Endothelial cell of umbilical vein (primary cell): ENCODE measurements around the gene IL6ST. TPM values are rescaled to one million over a fixed set of nuclear protein-coding genes. Genes with fewer than 3 reads are reported as not detected.

ENCODE experiments used
- BruUV-seq: library from RNA; stranded (reverse); fragments of 400-500 nt; replicated peaks from 2 replicates; lab custom pipeline; 2021; lab: Mats Ljungman, UMichigan
- CTCF ChIA-PET: fragments of 300-600, 350-600 bp; sonication (Branson Sonifier 250); formaldehyde crosslinking; loops from one replicate; lab custom pipeline; 2021; ENCODE audit warnings: antibody characterized with exemption, inconsistent platforms; lab: Charles Lee
- POLR2A ChIA-PET: fragments of 300-600, 350-600 bp; sonication (Branson Sonifier 250); formaldehyde crosslinking; loops from one replicate; lab custom pipeline; 2021; ENCODE audit warnings: antibody characterized with exemption, inconsistent platforms; lab: Charles Lee
- DNase-seq: peaks from one replicate; pipeline ENCODE4 v3.0.0-alpha.2; 2011; ENCODE audit warnings: low read depth, low spot score
- FAIRE-seq: peaks from 2 replicates; lab custom pipeline; 2011; peaks lifted over from hg19 to GRCh38; lab: Jason Lieb, UNC
- H2AFZ ChIP-seq: 2 replicates; pipeline ENCODE4 v1.6.0; 2012; ENCODE audit warnings: low read depth, low read length, control low read depth, inconsistent platforms
- H3K27ac ChIP-seq: 2 replicates; pipeline ENCODE4 v1.5.1; 2011; ENCODE audit warnings: low read depth, mild to moderate bottlenecking, control low read depth, low read length, moderate library complexity; ENCODE audit not compliant: insufficient read depth
- H3K27me3 ChIP-seq, 2 experiments: 2 replicates each; pipeline versions ENCODE4 v1.6.0 to v1.6.1; 2011; ENCODE audit warnings: low read length in 2 of 2, mixed read lengths in 1 of 2; ENCODE audit not compliant: control insufficient read depth in 2 of 2, insufficient read depth in 2 of 2
- H3K36me3 ChIP-seq, 2 experiments: 2 replicates in 1 of 2; 3 replicates in 1 of 2; pipeline ENCODE4 v1.5.1; 2011; ENCODE audit warnings: low read length in 2 of 2, mild to moderate bottlenecking in 1 of 2, moderate library complexity in 1 of 2; ENCODE audit not compliant: control insufficient read depth in 2 of 2, insufficient read depth in 2 of 2; ENCODE audit errors: extremely low read depth in 1 of 2
- H3K4me1 ChIP-seq: 3 replicates; pipeline ENCODE4 v1.5.1; 2011; ENCODE audit warnings: mild to moderate bottlenecking, low read length; ENCODE audit not compliant: control insufficient read depth, insufficient read depth; ENCODE audit errors: extremely low read depth
- H3K4me2 ChIP-seq: 2 replicates; pipeline ENCODE4 v1.6.1; 2011; ENCODE audit warnings: low read length, control low read depth, mixed read lengths; ENCODE audit not compliant: insufficient read depth
- H3K4me3 ChIP-seq, 3 experiments: fragments of 200-600 bp in 1 of 3; sonication (generic), shearing (Covaris generic) in 1 of 3; replicated peaks in 1 of 3; 2 replicates each; pipeline ENCODE4 v1.5.1; 2011 to 2016; ENCODE audit warnings: control low read depth in 3 of 3, low read length in 3 of 3, mild to moderate bottlenecking in 2 of 3, inconsistent platforms in 1 of 3, low read depth in 1 of 3, moderate library complexity in 1 of 3; ENCODE audit not compliant: insufficient read depth in 1 of 3
- H3K79me2 ChIP-seq: 2 replicates; pipeline ENCODE4 v1.6.0; 2012; ENCODE audit warnings: low read length, inconsistent platforms; ENCODE audit not compliant: control insufficient read depth, insufficient read depth
- H3K9ac ChIP-seq: replicated peaks from 2 replicates; pipeline ENCODE3; 2011; ENCODE audit warnings: low read length, control low read depth; ENCODE audit not compliant: insufficient read depth; ENCODE audit errors: extremely low read depth
- H3K9me1 ChIP-seq: replicated peaks from 3 replicates; pipeline ENCODE4 v1.6.0; 2011; ENCODE audit warnings: mild to moderate bottlenecking, low read length; ENCODE audit not compliant: control insufficient read depth, insufficient read depth; ENCODE audit errors: extremely low read depth
- H3K9me3 ChIP-seq: replicated peaks from 2 replicates; pipeline ENCODE4 v1.5.1; 2012; ENCODE audit warnings: low read length, inconsistent platforms; ENCODE audit not compliant: control insufficient read depth, insufficient read depth
- H4K20me1 ChIP-seq: replicated peaks from 2 replicates; pipeline ENCODE3; 2011; ENCODE audit warnings: mild to moderate bottlenecking, low read length; ENCODE audit not compliant: control insufficient read depth, insufficient read depth; ENCODE audit errors: extremely low read depth
- EZH2 ChIP-seq: IDR thresholded peaks from 2 replicates; pipeline ENCODE4 v1.6.1; 2012; ENCODE audit warnings: borderline replicate concordance, low read depth, mild to moderate bottlenecking, moderate library complexity, low read length, inconsistent platforms; ENCODE audit not compliant: severe bottlenecking
- FOS ChIP-seq: IDR thresholded peaks from 2 replicates; pipeline ENCODE4 v1.6.1; 2011; ENCODE audit warnings: mild to moderate bottlenecking, low read length, moderate library complexity, borderline replicate concordance; ENCODE audit not compliant: insufficient read depth
- JUN ChIP-seq: IDR thresholded peaks from 2 replicates; pipeline ENCODE4 v1.6.1; 2011; ENCODE audit warnings: borderline replicate concordance, low read depth; ENCODE audit not compliant: insufficient read length, insufficient read depth
- MYC ChIP-seq: IDR thresholded peaks from one replicate; pipeline ENCODE4 v1.6.1; 2011; ENCODE audit warnings: mild to moderate bottlenecking, low read depth, low read length
- POLR2A ChIP-seq: IDR thresholded peaks from 2 replicates; pipeline ENCODE4 v1.6.1; 2012; ENCODE audit warnings: low read depth, mild to moderate bottlenecking, control low read depth, low read length
- POLR2AphosphoS5 ChIP-seq: IDR thresholded peaks from 2 replicates; pipeline ENCODE4 v1.6.1; 2012; ENCODE audit warnings: low read depth, mild to moderate bottlenecking, control low read depth, low read length, moderate library complexity; ENCODE audit not compliant: insufficient read depth
- dilution Hi-C: fragments of 300-500 bp; cut with MboI; formaldehyde crosslinking; loops from one replicate; pipeline ENCODE4 v1.15.0; 2019; ENCODE audit warnings: low sequenced_read_pairs; ENCODE audit not compliant: extremely low pct_ligation_motif_present
- intact Hi-C: fragments of 100-400 bp; cut with micrococcal nuclease; formaldehyde crosslinking; loops from one replicate; pipeline ENCODE4 v1.10.0; 2022
- polyA plus RNA-seq, 4 experiments: library from polyadenylated mRNA; depleted of rRNA in 3 of 4; stranded (reverse) in 3 of 4; unstranded in 1 of 4; fragments of >200 nt; gene quantifications; 2 replicates each; pipeline versions ENCODE4 v1.2.1 to v1.2.3, GENCODE V29; 2011 to 2012; ENCODE audit warnings: missing spikeins in 1 of 4
- total RNA-seq: library from RNA; stranded (reverse); gene quantifications from 2 replicates; pipeline ENCODE4 v1.2.3, GENCODE V29; 2021
- TF ChIP-seq, protein P1 (sequence below), 2 donors: IDR thresholded peaks; 1 replicate in 1 of 2; 2 replicates in 1 of 2; pipeline ENCODE4 v1.5.1; 2011; ENCODE audit warnings: low read length in 2 of 2, mild to moderate bottlenecking in 2 of 2, moderate library complexity in 2 of 2, control low read depth in 1 of 2, inconsistent platforms in 1 of 2, low read depth in 1 of 2; ENCODE audit not compliant: insufficient read depth in 1 of 2; ENCODE audit errors: extremely low read depth in 1 of 2

IL6ST gene
- total and polyA plus RNA-seq, 2 donors (not counting 3 experiments of a cell fraction or from before 2014, with no cell fraction given): 135 to 345 TPM

DNA sequence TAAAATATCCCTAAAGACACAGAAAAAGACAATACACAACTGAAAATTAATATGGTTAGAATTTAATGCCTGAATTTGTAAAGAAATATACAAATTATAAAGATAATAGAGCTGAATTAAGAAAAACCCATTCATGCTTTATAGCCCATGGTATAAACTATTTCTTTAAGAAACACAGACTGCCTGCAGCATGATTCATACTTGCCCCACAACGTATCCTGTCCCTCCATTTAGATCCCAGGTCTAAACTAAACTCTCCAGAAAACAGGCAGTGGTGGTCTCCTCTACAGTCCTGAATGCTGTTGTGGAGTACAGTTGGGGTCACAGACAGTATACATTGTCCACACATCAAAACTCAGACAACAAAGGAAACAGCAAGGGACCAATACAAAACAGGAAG, 24.8 kb downstream of the IL6ST start:
- dilution Hi-C loops: no loop called here
- TF ChIP-seq EZH2 (no peak), POLR2A (no peak), JUN (no peak), FOS (peak; percentile 63), MYC (no peak), POLR2AphosphoS5 (no peak)
- TF ChIP-seq, protein P1, sequence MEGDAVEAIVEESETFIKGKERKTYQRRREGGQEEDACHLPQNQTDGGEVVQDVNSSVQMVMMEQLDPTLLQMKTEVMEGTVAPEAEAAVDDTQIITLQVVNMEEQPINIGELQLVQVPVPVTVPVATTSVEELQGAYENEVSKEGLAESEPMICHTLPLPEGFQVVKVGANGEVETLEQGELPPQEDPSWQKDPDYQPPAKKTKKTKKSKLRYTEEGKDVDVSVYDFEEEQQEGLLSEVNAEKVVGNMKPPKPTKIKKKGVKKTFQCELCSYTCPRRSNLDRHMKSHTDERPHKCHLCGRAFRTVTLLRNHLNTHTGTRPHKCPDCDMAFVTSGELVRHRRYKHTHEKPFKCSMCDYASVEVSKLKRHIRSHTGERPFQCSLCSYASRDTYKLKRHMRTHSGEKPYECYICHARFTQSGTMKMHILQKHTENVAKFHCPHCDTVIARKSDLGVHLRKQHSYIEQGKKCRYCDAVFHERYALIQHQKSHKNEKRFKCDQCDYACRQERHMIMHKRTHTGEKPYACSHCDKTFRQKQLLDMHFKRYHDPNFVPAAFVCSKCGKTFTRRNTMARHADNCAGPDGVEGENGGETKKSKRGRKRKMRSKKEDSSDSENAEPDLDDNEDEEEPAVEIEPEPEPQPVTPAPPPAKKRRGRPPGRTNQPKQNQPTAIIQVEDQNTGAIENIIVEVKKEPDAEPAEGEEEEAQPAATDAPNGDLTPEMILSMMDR (IDR thresholded peaks at IDR 0.05; ENCODE audit: extremely low read depth in 1 of 2, insufficient read depth in 1 of 2, low read depth in 1 of 2, low read length in 2 of 2): no peak
- H3K27ac ChIP-seq: no peak overlapping the region
- no peaks in the 10 kb centered on the region for H3K27me3 ChIP-seq
- H3K4me3 ChIP-seq: no peak overlapping the region
- ChIA-PET CTCF (interaction anchor here (1.3 to 1.8 kb wide), 3 partner anchors 11 to 168 kb away, joined by 3 to 8 read pairs (median 5); no protein-coding TSS in a partner anchor), POLR2A (no interaction called here)
- peak; percentile 50 for FAIRE-seq
- peaks cover 73% of the 10 kb centered on the region for H3K79me2 ChIP-seq
- peak; percentile 49 for DNase-seq
- no peak overlapping the region for H3K4me2 ChIP-seq
- no peak overlapping the region for H3K9ac ChIP-seq
- no peaks in the 10 kb centered on the region for H4K20me1 ChIP-seq
- H3K9me3 ChIP-seq: no peaks in the 10 kb centered on the region
- H3K36me3 ChIP-seq: peaks cover 10 to 20% of the 10 kb centered on the region in 2 experiments
- no peaks in the 10 kb centered on the region for H3K9me1 ChIP-seq
- intact Hi-C loops: no loop called here
- no peak overlapping the region for H2AFZ ChIP-seq
- BruUV-seq: no TSS peak
- H3K4me1 ChIP-seq: peaks cover 12% of the 10 kb centered on the region
